GM19035 (cell line): ENCODE results near the gene RNU6-8.

Source experiments
- ATAC-seq: cut with Tn5 transposase; IDR thresholded peaks from one replicate; pipeline ENCODE4 v1.9.1; 2021; ENCODE audit not compliant: unreplicated experiment

RNU6-8 gene

DNA sequence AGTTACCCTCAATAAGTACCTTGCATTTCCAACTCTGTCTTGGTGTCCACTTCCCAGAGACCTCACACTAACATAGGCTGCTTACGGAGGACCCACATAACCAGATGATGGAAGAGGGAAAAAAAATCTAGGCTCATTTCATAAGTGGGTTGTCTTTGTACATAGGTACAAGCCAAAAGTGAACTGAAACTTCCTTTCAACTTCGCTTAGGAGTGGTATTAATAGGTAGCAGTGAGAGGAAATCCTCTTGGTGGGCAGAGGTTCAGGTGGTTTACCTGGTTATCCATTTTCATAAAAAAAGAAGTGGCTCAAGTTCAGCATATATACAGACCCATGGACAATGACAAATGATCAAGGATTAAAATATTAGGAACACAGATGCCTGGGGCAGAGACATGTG lies 37.0 kb downstream of the RNU6-8 start:
- ATAC-seq, result no peak
